ENCODE measurements around the gene ARHGAP15.

DNA sequence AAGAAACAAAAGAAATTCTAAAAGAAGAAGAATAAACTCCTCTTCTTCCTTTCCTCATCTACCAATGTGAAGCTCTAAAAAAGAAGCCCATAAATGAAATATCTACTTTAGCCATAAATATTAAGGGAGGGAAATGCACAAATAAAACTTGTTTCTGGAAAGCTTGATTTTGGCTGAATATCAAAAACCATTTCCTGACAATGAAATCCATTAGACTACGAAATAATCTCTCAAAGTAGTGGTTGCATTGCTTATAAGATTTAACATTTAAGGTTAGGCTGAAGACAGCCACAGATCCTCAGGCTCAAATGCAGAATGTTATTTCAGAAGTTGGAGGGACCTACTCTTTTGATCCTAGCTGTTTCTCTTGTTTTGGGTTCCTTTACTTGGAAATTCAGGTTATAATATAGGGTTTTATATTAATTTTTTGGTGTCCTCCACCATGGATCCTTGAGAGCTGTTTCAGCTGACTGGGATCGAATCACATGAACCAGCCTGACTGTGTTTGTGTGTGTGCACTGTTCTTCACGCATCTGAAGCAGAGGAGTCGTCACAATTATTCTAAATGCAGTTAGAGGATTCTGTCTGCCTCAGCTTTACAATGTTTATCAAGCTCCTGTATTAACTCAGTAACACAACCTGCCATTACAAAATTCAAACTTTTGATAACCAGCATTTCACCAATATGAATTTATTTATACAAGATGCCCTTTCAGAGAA lies 474.8 kb downstream of the ARHGAP15 start:
- TF ChIP-seq, protein P1, sequence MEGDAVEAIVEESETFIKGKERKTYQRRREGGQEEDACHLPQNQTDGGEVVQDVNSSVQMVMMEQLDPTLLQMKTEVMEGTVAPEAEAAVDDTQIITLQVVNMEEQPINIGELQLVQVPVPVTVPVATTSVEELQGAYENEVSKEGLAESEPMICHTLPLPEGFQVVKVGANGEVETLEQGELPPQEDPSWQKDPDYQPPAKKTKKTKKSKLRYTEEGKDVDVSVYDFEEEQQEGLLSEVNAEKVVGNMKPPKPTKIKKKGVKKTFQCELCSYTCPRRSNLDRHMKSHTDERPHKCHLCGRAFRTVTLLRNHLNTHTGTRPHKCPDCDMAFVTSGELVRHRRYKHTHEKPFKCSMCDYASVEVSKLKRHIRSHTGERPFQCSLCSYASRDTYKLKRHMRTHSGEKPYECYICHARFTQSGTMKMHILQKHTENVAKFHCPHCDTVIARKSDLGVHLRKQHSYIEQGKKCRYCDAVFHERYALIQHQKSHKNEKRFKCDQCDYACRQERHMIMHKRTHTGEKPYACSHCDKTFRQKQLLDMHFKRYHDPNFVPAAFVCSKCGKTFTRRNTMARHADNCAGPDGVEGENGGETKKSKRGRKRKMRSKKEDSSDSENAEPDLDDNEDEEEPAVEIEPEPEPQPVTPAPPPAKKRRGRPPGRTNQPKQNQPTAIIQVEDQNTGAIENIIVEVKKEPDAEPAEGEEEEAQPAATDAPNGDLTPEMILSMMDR (conservative IDR thresholded peaks at IDR 0.05; ENCODE audit: low read depth in 2 of 2) = no peak
- TF ChIP-seq, protein P2, sequence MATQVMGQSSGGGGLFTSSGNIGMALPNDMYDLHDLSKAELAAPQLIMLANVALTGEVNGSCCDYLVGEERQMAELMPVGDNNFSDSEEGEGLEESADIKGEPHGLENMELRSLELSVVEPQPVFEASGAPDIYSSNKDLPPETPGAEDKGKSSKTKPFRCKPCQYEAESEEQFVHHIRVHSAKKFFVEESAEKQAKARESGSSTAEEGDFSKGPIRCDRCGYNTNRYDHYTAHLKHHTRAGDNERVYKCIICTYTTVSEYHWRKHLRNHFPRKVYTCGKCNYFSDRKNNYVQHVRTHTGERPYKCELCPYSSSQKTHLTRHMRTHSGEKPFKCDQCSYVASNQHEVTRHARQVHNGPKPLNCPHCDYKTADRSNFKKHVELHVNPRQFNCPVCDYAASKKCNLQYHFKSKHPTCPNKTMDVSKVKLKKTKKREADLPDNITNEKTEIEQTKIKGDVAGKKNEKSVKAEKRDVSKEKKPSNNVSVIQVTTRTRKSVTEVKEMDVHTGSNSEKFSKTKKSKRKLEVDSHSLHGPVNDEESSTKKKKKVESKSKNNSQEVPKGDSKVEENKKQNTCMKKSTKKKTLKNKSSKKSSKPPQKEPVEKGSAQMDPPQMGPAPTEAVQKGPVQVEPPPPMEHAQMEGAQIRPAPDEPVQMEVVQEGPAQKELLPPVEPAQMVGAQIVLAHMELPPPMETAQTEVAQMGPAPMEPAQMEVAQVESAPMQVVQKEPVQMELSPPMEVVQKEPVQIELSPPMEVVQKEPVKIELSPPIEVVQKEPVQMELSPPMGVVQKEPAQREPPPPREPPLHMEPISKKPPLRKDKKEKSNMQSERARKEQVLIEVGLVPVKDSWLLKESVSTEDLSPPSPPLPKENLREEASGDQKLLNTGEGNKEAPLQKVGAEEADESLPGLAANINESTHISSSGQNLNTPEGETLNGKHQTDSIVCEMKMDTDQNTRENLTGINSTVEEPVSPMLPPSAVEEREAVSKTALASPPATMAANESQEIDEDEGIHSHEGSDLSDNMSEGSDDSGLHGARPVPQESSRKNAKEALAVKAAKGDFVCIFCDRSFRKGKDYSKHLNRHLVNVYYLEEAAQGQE (IDR thresholded peaks at IDR 0.05; ENCODE audit: unreplicated experiment) = no peak
- TF ChIP-seq POLR2AphosphoS5 (IDR thresholded peaks at IDR 0.05; ENCODE audit: low read depth) = no peak

Measured in GM23338 (cell line).